PC-9 (cell line): ENCODE data around the gene TREH. TPM values are rescaled to one million over a fixed set of nuclear protein-coding genes. Genes with fewer than 3 reads are reported as not detected.
A peak's percentile ranks its signal among the peaks of the same experiment; 100 is the strongest.
"Not testable (repeated sequence)": the region's sequence is repeated elsewhere in the genome, so short reads cannot be mapped to it uniquely, and the experiment has no call there.

ENCODE experiments used
- BruUV-seq: library from RNA; stranded (reverse); fragments of 400-500 nt; replicated peaks from 2 replicates; lab custom pipeline; 2021; lab: Mats Ljungman, UMichigan
- CTCF ChIA-PET: fragments of 300-600 bp; sonication (Branson Sonifier 250); formaldehyde crosslinking; loops from one replicate; lab custom pipeline; 2022; ENCODE audit warnings: antibody characterized with exemption; lab: Charles Lee
- POLR2A ChIA-PET: fragments of 300-600 bp; sonication (Branson Sonifier 250); formaldehyde crosslinking; loops from one replicate; lab custom pipeline; 2022; ENCODE audit warnings: antibody characterized with exemption; ENCODE audit not compliant: unreplicated experiment; lab: Charles Lee
- DNase-seq, 2 experiments: peaks; one replicate each; pipeline versions ENCODE4 v3.0.0 to v3.0.0-alpha.2; 2015 to 2022; ENCODE audit warnings: mixed read lengths in 1 of 2
- H2AFZ ChIP-seq: fragments of 200-600 bp; sonication (generic); 2 replicates; pipeline ENCODE4 v1.8.1; 2017; ENCODE audit warnings: antibody characterized with exemption
- H3F3A ChIP-seq: fragments of 200-600 bp; sonication (generic); 2 replicates; pipeline ENCODE4 v1.8.1; 2017; ENCODE audit warnings: antibody characterized with exemption, mild to moderate bottlenecking, low read depth; ENCODE audit not compliant: insufficient read depth
- H3K27ac ChIP-seq: fragments of 200-600 bp; sonication (generic); 2 replicates; pipeline ENCODE4 v1.6.1; 2016; ENCODE audit warnings: mixed run types
- H3K27me3 ChIP-seq: fragments of 200-600 bp; sonication (generic); 2 replicates; pipeline ENCODE4 v1.6.1; 2016; ENCODE audit warnings: low read depth, mixed run types; ENCODE audit not compliant: insufficient read depth
- H3K36me3 ChIP-seq: fragments of 200-600 bp; sonication (generic); 2 replicates; pipeline ENCODE4 v1.6.1; 2016; ENCODE audit warnings: low read depth, mixed run types
- H3K4me1 ChIP-seq: fragments of 200-600 bp; sonication (generic); replicated peaks from 2 replicates; pipeline ENCODE4 v1.6.1; 2016; ENCODE audit warnings: mixed run types; ENCODE audit not compliant: insufficient read depth
- H3K4me2 ChIP-seq: fragments of 200-600 bp; sonication (generic); 2 replicates; pipeline ENCODE4 v1.6.1; 2017; ENCODE audit warnings: mixed run types
- H3K4me3 ChIP-seq: fragments of 200-600 bp; sonication (generic); 2 replicates; pipeline ENCODE4 v1.6.1; 2016; ENCODE audit warnings: mixed run types
- H3K79me2 ChIP-seq: fragments of 200-600 bp; sonication (generic); 2 replicates; pipeline ENCODE4 v1.6.1; 2017; ENCODE audit warnings: low read depth, mixed run types
- H3K9me2 ChIP-seq: fragments of 200-600 bp; sonication (generic); 2 replicates; pipeline ENCODE4 v1.8.1; 2017; ENCODE audit warnings: mild to moderate bottlenecking; ENCODE audit not compliant: insufficient read depth
- H3K9me3 ChIP-seq: fragments of 200-600 bp; sonication (generic); 2 replicates; pipeline ENCODE4 v1.8.1; 2016; ENCODE audit warnings: low read depth; ENCODE audit not compliant: insufficient read depth
- H4K20me1 ChIP-seq: fragments of 200-600 bp; sonication (generic); 2 replicates; pipeline ENCODE4 v1.8.1; 2017; ENCODE audit not compliant: insufficient read depth
- intact Hi-C: fragments of 100-400 bp; cut with micrococcal nuclease; formaldehyde crosslinking; loops from one replicate; pipeline ENCODE4 v1.10.0; 2022; ENCODE audit not compliant: unreplicated experiment
- total RNA-seq: library from RNA; stranded (reverse); gene quantifications from 2 replicates; pipeline ENCODE4 v1.2.3, GENCODE V29; 2021

The TREH gene
- total RNA-seq, 1 experiment from 2014 or later: not detected

DNA sequence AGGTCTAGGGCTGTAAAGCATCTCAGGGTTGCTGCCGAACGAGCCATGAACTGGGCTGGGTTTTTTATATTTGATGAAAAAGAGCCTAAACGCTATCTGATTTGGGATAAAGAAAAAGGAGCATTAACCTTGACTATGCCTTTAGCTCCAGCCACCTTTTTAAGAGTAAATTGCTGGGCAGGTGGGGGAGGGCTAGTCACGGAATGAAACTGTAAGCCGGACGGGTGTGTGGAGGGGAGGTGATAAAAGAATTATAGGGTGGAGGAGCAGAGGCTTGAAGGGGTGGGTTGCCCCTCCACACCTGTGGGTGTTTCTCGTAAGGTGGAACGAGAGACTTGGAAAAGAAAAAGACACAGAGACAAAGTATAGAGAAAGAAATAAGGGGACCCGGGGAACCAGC, 41.3 kb upstream of the TREH start:
- H2AFZ ChIP-seq, POLR2A ChIA-PET, H4K20me1 ChIP-seq, H3K4me3 ChIP-seq, H3K9me2 ChIP-seq, H3K79me2 ChIP-seq, H3K9me3 ChIP-seq, H3K27me3 ChIP-seq, intact Hi-C loops, H3K36me3 ChIP-seq, H3K4me2 ChIP-seq, H3K27ac ChIP-seq, DNase-seq, BruUV-seq, CTCF ChIA-PET: not testable (repeated sequence)
- Histone ChIP-seq H3K4me1 (peaks cover 28% of the 10 kb centered on the region), H3F3A (peaks cover 26% of the 10 kb centered on the region; the same call in 1 of the 2 replicates)

DNA sequence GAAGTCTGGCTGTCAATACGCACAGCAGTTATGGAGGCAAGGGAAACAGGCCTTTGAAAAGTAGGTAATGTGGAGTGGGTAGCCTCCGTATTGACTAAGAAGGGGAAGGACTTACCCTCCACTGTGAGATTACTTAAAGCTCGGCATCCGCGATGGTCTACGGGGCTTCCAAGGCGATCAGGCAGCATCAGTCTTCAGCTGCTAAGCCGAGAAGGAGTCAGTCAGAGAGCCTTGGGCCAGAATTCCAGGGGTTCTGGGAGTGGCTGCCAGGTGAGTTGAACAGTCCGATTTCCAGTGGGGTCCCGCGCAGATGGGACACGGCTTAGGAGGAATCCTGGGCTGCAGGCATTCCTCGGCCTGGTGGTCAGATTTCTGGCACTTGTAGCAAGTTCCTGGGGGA, 40.6 kb upstream of the TREH start:
- H3K4me2 ChIP-seq, H3K9me2 ChIP-seq, BruUV-seq, H3K27me3 ChIP-seq, H3K27ac ChIP-seq, H2AFZ ChIP-seq, intact Hi-C loops, H3K9me3 ChIP-seq, CTCF ChIA-PET, H3K36me3 ChIP-seq, H3K4me3 ChIP-seq, H4K20me1 ChIP-seq, POLR2A ChIA-PET, H3K79me2 ChIP-seq: not testable (repeated sequence)
- peak in 1 of 2 experiments; percentile 22 for DNase-seq
- peaks cover 33% of the 10 kb centered on the region; the same call in 1 of the 2 replicates for H3F3A ChIP-seq
- peaks cover 34% of the 10 kb centered on the region for H3K4me1 ChIP-seq

DNA sequence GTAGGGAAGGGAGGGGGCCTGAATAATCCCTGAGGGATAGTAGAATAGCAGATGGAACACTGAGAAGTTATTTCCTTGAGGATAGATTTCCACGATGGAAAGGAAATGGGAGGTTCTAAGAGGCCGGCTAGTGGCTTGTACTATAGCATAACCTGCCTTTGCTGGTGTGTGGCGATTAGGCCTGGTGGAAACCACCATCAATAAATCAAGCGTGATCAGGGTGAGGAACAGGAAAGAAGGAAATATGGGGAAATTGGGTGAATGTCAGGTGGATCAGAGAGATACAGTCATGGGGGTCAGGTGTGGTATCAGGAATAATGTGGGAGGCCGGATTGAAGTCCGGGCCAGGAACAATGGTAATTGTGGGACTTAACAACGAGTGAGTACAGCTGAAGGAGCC, 39.1 kb upstream of the TREH start:
- BruUV-seq, H3K79me2 ChIP-seq, H3K9me2 ChIP-seq, H3K9me3 ChIP-seq, H3K27me3 ChIP-seq, POLR2A ChIA-PET, CTCF ChIA-PET, DNase-seq, H4K20me1 ChIP-seq, intact Hi-C loops, H2AFZ ChIP-seq, H3K4me3 ChIP-seq, H3K36me3 ChIP-seq: not testable (repeated sequence)
- Histone ChIP-seq H3K4me2 (peak overlapping the region; percentile 39), H3K4me1 (peaks cover 46% of the 10 kb centered on the region), H3F3A (peaks cover 37% of the 10 kb centered on the region; the same call in 1 of the 2 replicates), H3K27ac (peak overlapping the region; percentile 54)

DNA sequence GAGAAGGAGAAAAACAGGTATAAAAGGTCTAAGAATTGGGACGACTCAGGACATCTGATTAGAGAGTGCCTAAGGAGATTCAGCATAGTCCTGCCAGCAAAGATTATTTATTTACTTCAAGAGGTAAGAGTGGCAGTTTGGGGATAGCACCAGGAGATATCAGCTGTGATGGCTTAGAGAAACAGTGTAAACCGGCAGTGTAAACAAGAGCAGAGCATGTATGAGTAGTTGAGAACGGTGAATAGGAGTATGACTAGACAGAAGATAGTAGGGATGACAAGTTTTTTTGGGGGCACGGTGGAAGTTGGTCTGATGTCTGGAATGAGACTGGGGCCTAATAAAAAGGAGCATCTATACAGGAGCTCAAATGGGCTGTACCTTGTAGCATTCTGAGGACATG, 38.3 kb upstream of the TREH start:
- H3K27me3 ChIP-seq, intact Hi-C loops, H2AFZ ChIP-seq, BruUV-seq, H3K9me2 ChIP-seq, H3K4me2 ChIP-seq, POLR2A ChIA-PET, H3K27ac ChIP-seq, H3K9me3 ChIP-seq, CTCF ChIA-PET, H3K36me3 ChIP-seq, DNase-seq, H3K4me3 ChIP-seq, H4K20me1 ChIP-seq, H3K79me2 ChIP-seq: not testable (repeated sequence)
- peaks cover 46% of the 10 kb centered on the region for H3K4me1 ChIP-seq
- H3F3A ChIP-seq: peaks cover 37% of the 10 kb centered on the region; the same call in 1 of the 2 replicates

DNA sequence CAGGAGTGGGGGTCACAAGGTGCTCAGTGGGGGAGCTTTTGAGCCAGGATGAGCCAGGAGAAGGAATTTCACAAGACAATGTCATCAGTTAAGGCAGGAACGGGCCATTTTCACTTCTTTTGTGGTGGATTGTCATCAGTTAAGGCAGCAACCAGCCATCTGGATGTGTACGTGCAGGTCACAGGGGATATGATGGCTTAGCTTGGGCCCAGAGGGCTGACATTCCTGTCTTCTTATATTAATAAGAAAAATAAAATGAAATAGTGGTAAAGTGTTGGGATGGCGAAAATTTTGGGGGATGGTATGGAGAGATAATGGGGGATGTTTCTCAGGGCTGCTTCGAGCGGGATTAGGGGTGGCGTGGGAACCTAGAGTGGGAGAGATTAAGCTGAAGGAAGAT, 37.8 kb upstream of the TREH start:
- intact Hi-C loops, BruUV-seq, CTCF ChIA-PET: not testable (repeated sequence)

More for the DNA sequence above, 37.8 kb upstream of the TREH start:
- H3K4me2 ChIP-seq, H3K79me2 ChIP-seq, H3K27me3 ChIP-seq, H2AFZ ChIP-seq, H3K27ac ChIP-seq, H3K36me3 ChIP-seq, POLR2A ChIA-PET, H3K9me2 ChIP-seq, H3K4me3 ChIP-seq, H4K20me1 ChIP-seq, H3K9me3 ChIP-seq, DNase-seq: not testable (repeated sequence)
- Histone ChIP-seq H3F3A (peaks cover 37% of the 10 kb centered on the region; the same call in 1 of the 2 replicates), H3K4me1 (peaks cover 46% of the 10 kb centered on the region)
